HG02759 (cell line): ENCODE results near the gene SEMA5A.
A peak's percentile ranks its signal among the peaks of the same experiment; 100 is the strongest.

ENCODE experiments used
- ATAC-seq: cut with Tn5 transposase; IDR thresholded peaks from one replicate; pipeline ENCODE4 v1.9.1; 2021; ENCODE audit warnings: mild to moderate bottlenecking, moderate library complexity; ENCODE audit not compliant: unreplicated experiment

The SEMA5A gene

DNA sequence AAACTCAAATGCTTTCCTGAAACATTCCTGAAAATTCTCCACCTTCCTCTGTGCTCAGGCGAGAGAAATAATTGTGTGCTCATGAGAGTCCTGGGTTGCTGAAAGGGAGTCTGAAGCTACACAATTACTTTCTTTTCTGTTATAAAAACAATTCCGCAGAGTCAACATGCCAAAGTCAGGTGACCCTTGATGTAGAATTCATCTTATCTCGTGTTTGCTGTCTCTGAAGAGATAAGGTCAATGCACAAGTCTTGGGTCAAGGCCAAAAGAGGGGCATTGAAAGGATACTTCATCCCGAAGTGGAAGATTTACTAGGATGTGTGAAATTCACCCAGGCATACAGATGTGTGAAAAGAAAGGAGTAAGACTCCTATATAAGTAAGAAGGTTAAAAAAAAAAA lies 493.5 kb downstream of the SEMA5A start:
- ATAC-seq: no peak

DNA sequence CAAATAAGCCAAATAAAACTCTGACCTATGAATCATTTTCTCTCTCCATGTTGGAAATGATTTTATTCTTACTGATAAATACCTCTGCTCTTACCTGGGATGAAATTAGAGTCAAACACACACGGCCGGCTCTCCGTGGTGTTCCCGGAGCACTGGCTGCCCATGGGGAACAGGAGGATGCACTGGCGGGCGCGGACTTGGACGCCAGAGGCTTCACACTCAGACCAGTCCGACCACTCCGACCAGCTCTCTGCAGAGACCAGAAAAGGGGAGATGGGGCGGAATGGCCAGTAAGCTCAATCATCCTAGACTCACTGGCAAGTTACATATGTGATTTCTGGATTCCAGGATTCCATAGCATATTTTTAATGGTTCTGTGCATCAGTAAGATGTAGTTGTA lies 494.1 kb downstream of the SEMA5A start:
- ATAC-seq: no peak

DNA sequence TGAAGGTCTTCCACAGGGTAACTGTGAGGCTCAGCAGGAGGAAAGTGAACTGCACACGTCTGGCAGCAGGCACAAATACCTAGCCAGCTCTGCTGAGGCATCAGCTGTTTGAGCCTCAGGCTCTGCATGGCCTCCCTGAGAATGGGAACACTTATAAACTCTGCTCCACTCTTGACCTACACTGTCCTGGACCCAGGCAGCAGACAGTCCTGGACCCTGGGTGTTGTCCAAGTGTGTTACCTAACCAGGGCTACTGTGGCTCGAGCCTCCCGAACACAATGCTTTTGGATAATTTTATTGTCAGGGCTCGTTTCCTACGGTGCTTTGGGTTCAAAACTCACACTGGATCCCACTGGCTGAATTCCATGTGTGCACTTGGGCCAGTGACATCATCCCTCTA lies 497.9 kb downstream of the SEMA5A start:
- ATAC-seq: no peak

DNA sequence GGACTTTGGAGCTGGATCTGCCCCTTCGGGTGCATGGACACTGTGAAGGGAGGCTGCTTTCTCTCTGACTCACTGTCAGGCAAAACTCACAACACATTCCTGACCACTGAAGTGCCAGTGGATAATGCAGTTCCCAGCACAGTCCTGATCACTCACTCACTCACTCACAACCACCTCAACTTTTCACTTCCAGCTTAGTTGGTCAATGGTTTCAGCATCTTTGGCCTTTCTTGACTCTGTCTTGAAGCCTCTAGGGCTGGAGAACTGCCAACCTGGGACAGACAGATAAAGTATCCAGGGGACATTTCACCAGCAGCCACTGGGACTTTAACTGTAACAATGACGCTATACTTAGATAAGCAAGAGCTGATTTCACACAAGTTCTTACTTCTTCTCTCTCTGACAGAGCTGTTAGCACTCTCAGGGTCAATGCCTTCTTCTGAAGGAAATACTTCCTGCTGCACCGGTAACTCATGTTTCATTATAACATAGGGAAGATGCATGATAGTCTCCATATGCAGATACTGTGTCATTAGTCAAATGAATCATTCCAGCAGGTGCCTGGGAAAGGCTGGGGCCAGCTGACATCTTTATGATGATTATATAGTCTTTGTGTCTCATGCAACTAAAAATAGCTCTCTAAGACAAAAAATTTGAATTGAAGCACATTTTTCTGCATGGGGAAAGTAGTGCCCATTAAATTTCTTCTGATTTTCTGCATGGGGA lies 499.0 kb downstream of the SEMA5A start:
- no peak for ATAC-seq

DNA sequence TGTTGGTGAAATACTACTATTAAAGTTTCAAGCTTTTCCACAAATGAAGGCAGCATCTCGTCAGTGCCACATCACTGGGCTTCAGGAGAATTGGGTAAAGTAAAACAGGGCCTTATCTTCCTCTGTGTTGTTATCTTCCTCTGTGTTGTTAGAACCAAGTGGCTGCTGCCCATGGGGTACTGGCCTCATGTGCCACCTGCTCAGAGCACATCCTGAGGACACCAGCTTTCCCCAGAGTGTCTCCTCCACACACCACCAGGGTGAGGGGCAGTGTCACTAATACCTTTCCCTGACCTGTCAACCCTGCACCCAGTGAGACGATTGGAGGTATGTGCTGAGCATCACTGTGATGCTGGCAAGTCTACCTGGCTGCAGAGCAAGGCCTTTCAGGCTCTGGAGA lies 499.9 kb downstream of the SEMA5A start:
- no peak for ATAC-seq

DNA sequence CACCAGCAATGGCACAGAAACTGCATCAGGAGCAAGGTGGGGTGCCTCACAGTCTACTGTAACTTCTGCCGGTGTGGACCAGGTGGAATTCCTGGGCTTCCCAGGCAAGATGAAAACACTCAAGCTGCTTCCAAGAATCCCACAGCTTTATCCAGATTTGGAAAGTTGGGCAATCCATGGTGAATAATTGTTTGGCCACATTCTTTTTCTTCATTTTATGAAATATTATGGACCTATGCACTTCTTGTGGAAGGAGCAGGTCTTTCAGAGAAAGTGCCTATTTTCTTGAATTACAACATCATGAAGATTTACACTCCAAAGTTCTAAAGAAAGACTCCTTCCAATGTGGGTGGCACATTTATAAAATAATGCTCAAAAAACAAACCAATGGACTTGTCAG lies 503.6 kb downstream of the SEMA5A start:
- no peak for ATAC-seq

DNA sequence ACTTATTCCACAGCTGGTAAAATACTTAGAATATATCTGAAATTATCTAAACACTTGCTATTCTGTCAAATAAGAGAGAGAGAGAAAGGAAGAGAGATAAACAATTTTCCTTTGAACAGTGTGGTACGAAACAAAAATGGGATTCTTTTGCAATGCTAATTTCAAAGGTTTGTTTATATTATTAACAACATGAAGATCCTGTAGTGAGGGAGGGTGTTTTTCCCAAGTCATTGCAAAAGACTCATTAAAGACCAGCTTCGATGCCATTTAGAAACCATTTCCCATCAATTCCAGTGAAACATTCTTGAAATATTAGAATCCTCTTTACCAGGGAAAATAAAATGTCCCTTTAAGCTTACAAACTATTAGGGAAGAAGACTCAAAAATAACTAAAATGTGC lies 505.4 kb downstream of the SEMA5A start:
- ATAC-seq: no peak

DNA sequence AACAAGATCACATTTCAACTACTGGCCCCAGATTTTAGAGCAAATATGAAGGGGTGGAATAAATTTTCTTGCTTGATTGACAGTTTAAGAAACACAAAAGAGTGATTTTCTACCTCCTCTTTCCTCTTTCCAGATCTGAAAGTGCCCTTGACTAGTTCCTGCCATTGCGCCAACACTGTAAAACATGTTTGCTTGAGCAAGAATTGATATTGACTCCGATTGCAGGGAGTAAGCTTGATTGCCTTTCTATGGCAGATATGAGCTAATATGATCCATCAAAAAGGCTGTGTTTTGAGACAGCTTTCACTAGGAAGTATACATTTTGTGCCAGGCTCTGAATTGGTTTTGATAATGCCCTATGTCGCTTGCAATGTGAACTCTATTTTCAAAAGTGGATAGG lies 508.8 kb downstream of the SEMA5A start:
- no peak for ATAC-seq

DNA sequence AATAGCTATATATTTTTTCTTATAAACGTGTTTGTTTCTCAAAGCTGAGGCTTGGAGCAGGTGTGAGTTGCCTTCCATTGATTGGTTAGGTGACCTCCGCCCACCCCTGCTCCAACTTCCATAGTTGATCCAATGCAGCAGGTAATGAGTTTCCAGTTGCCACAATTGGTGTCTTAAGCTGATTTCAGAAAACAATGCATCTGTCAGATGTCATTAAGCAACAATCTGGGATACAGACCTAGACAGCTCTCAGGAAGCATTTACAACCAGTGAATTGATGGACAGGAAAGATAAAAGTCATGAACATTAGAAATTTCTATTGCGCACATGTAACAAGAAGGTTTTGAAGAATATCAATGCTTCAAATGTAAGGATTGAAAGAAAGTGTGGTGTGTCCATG lies 510.5 kb downstream of the SEMA5A start:
- ATAC-seq: no peak

DNA sequence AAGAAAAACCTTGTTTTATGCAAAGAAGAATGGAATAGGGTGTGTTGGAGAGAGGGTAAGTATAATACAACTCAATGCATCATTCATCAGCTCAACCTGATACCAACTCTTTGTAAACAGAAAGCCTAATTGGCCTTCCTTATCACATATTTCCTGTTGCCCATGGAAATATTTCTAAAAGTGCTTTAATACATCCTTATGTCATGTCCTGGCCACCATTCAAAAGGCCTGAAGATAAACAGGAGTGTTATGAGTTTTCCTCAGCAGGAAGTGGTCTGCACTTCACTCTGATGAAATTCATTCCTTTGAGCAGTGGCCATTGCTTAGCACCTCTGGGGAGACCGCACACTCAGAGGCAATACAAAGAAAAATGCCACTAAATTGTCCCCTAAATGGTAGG lies 511.2 kb downstream of the SEMA5A start:
- ATAC-seq: no peak

DNA sequence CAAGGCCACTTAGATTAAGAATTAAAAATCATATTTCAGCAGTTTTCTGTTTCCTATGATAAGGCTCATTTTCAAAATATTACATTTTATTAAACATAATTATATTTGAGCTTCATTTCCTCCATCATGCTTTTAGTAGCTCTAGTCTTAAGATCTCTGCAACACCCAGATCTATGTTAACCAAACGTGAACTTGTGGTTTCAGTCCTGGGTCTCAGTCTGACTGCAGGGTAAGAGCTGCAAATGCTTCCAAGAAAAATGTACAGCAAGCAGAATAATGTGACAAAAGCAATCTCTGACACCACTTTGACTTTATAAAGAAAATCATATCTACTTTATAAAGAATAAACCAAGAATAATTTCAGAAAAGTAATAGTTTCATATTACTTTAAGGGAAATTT lies 512.4 kb downstream of the SEMA5A start:
- ATAC-seq: no peak

DNA sequence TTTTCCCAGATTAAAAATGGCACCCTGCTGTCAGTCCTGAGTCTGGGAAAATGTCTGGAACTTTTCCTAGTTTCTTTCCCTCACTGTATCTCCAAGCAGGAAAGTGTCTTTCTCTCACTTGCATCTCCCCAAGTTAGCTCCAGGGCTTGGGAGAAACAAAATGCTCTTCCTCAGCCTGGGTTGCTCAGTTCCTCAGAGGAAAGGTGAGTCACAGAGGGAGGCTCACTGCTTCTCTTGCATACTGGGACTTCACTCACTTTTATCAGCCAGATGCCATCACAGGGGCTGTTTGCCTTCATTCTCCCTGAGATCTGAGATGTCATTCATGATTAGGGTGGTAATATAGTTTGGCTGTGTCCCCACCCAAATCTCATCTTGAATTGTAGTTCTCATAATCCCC lies 519.9 kb downstream of the SEMA5A start:
- ATAC-seq: no peak

DNA sequence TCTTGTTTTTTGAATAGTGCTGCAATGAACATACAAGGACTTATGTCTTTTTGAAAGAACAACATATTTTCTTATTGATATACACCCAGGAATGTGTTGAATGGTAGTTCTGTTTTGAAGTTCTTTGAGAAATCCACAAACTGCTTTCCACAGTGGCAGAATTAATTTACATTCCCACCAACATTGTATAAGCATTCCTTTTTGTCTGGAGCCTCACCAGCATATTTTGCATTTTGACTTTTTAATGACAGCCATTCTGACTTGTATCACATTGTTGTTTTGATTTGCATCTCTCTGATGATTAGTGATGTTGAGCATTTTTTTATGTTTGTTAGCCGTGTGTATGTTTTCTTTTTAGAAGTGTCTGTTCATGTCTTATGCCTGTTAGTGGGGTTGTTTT lies 524.9 kb downstream of the SEMA5A start:
- no peak for ATAC-seq

DNA sequence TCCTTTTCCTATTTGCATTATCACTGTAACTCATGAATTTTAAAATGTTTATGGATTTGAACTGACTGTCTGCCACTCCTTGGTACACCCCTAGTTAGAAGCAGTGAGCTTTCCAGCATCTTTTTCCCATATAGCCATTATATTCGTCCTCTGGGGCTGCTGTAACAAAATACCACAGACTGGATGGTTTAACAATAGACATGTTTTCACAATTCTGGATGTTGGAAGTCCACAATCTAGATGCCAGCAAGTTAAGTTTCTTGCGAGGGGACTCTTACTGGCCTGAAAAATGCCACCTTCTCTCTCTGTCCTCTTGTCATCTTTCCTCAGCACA lies 530.0 kb downstream of the SEMA5A start:
- no peak for ATAC-seq

DNA sequence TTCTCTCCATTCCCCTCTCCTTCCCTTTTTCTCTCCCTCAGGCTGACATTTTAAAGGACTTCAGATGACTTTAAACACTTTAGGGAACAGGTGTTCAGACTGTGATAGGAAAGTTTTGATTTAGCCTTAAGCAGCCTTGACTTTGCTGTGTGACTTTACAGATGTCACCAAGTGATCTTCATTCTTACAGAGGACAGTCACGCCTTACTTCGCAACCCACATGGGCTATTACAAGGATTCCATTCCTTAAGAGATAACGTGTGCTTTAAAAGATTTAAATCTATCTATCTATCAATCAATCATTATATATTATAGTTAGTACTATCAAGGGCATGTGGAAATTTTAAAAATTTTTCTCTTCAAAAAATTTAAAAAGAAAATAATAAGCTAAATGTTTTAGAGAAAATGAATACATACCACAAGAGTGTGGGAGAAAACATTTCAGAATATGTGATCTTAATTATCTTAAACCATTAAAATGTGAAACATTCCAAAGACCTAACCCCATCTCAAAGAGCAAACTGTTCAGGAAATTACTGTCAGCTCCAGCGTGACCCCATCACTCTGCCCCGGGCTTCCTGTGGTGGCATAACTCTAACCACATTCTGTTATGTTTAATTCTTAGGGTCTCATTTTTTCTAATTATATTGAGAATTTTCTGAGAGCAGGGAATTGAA lies 530.5 kb downstream of the SEMA5A start:
- ATAC-seq: no peak

DNA sequence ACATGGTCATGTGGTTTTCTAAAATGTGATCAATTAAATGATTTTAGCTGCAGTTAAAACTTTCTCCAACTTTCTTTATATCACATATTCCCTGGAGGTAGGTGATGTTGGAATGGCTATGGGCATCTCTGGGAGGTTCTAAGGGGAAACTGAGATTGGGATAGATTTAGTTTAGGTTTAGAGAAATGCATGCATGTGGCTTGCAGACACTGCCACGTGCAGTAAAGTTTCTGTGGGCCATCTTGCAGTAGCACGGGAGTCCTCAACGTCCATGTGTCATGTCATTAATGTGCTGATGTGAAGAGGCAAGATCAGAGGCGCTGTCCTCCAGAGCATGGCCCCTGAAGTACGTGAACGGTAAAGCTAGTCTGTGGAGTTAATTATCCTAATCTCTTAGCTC lies 532.7 kb downstream of the SEMA5A start:
- no peak for ATAC-seq

DNA sequence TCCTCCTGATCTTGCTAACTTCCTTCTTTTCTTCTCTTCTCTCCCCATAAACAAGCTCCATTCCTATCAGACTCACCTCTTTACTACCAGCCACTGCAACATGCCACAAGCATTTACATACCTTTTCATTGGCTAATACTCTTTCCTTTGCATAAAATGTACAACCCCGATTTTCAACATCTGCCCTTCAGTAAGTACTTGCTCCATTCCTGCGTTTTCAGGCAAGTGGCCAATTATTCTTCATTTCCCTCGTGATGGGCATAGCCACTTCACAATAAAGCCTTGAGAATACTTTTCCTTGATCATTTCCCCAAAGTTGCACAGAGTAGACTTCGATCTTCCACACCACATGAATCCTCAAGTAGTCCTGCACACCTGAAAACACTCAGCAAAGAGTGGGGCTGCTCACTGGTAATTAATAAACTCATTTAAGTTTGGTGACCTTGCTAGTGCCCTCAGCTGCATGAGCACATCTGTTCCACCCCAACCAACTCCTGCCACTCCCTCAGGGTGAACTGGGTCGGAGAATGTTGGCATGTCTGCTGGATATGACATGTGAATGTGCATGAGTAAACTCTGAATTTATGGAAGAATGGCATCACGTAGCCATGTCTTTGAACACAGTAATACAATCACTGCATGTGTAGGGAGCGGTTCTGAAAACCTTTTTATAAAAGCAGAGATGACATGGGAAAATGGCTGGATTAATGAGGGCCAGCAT lies 535.8 kb downstream of the SEMA5A start:
- no peak for ATAC-seq

DNA sequence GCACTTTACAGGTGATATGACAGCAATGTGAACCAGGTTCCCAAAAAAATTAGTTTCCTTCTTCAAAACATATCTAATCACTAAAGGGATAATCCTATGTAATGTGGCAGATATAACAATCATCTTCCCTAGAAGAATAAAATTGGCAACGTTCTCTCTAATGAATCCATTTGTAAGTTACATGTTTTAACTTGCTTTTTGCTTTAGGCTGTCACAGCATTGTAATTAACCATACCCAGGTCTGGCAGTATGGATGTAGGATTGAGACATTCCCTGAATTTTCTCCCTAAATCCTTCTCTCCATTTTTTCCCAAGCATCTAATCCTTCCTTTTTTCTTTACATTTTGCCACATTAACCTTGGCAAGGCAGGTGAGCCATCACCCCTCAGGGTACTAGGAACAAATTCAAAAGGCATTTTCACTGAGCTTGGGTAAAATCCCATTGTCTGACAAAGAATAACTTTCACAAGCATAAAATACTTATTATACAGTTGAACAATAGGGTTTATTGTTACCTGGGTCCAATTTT lies 548.3 kb downstream of the SEMA5A start:
- ATAC-seq: no peak

DNA sequence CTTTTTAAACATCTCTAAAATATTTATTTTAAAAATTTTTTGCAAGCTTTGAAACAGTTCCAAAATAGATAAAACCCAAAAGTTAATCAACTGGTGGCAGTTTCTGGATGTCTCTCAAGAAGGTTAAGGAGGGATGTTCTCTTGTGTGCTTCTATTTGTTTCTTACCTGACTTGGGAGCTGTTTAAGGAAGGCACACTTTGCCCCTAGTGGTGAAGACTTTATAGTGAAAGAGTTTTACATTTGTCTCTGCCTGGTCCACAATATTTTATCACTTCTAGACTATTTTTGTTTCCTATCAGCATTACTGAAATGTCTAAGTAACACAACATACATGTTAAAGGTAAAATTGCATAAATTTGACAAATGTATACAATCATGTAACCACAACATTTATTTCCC lies 552.8 kb downstream of the SEMA5A start:
- peak; percentile 60 for ATAC-seq
